HUES48 (cell line): ENCODE measurements around the gene TM7SF2.

Experiments
- H3K27ac ChIP-seq: one replicate; pipeline ENCODE4 v1.7.0; 2013; ENCODE audit warnings: low read depth, low read length, inconsistent platforms
- H3K27me3 ChIP-seq: 2 replicates; pipeline ENCODE4 v1.6.1; 2013; ENCODE audit warnings: mild to moderate bottlenecking, low read length; ENCODE audit not compliant: control insufficient read depth, insufficient read depth
- H3K36me3 ChIP-seq: 2 replicates; pipeline ENCODE4 v1.6.1; 2013; ENCODE audit warnings: low read length; ENCODE audit not compliant: control insufficient read depth, insufficient read depth
- H3K4me1 ChIP-seq: 2 replicates; pipeline ENCODE4 v1.6.1; 2013; ENCODE audit warnings: mild to moderate bottlenecking, low read length; ENCODE audit not compliant: control insufficient read depth, insufficient read depth
- H3K4me3 ChIP-seq: 2 replicates; pipeline ENCODE4 v1.5.1; 2013; ENCODE audit warnings: mild to moderate bottlenecking, low read depth, low read length
- H3K9ac ChIP-seq: 2 replicates; pipeline ENCODE4 v1.6.1; 2013; ENCODE audit warnings: mild to moderate bottlenecking, low read depth, low read length, moderate library complexity
- H3K9me3 ChIP-seq: 2 replicates; pipeline ENCODE4 v1.6.1; 2013; ENCODE audit warnings: low read length; ENCODE audit not compliant: control insufficient read depth, insufficient read depth

The TM7SF2 gene

DNA sequence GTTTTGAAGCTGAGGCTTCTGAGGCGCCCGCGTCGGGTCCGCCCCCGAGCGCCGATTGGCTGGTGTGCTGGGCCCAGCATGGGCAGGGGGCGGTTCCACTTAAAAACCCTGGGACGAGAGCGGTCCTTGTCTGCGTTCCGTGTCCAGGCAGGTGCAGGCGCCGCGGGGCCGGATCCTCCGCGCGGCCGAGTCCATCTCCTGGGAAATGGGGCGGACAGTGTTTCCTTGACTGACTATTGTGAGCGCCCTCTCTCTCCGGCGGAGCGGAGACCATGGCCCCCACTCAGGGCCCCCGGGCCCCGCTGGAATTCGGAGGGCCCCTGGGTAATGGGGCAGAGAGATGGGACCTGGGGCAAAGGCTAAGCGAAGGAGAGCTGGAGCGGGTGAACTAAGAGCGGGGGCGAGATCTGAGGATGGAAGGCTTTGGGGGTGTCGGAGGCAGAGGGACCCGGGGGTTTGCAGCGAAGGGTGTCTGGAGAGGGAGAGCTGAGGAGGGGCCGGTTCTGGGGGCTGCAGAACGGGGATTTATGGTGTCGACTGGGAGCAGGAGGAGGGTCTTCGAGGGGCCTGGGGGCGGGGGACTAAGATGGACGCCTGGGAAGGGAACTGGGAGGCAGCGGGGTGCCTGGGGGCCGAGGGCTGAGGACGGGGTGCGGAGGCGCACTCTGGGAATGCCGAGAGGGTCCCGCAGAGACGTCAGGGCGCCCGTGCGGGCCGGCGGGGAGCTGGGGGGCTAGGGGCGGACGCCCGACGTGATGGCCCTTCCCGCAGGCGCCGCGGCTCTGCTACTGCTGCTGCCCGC lies at the start of gene TM7SF2:
TM7SF2 (plus strand) TSS at position 129 of the 802 bp plus-strand sequence; CDS start at position 273, 144 bp downstream.
- Histone ChIP-seq H3K4me1 (peaks cover 18% of the 10 kb centered on the region), H3K9me3 (no peaks in the 10 kb centered on the region), H3K4me3 (peak within 1 kb of the TSS; percentile 82), H3K36me3 (peaks cover 34% of the 10 kb centered on the region), H3K27me3 (no peaks in the 10 kb centered on the region), H3K9ac (peak within 1 kb of the TSS; percentile 64), H3K27ac (peak within 1 kb of the TSS; percentile 69)

DNA sequence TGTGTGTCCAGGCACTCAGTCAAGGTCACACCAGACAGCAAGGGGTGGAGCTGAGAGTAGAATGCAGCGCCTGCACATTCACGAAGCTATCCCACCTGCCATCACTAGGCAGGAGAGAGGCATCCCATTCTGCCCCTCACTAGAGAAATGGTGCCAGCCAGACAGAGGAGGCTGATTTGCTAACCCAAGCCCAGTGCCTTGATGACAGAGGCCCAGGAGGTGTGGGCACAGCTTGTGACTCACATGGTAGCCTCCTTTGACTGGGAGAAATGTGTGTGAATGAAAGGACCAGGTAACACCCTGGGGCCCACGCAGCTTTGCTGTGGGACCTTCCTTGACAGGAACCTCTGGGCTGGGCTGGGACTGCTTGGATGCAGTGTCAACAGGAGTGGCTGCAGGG lies 48.1 kb upstream of the TM7SF2 start:
- Histone ChIP-seq H3K4me3 (no peak overlapping the region), H3K27me3 (no peaks in the 10 kb centered on the region), H3K4me1 (peaks cover 6% of the 10 kb centered on the region; the same call in 1 of the 2 replicates), H3K27ac (no peak overlapping the region), H3K9me3 (no peaks in the 10 kb centered on the region), H3K9ac (no peak overlapping the region), H3K36me3 (no peaks in the 10 kb centered on the region)

DNA sequence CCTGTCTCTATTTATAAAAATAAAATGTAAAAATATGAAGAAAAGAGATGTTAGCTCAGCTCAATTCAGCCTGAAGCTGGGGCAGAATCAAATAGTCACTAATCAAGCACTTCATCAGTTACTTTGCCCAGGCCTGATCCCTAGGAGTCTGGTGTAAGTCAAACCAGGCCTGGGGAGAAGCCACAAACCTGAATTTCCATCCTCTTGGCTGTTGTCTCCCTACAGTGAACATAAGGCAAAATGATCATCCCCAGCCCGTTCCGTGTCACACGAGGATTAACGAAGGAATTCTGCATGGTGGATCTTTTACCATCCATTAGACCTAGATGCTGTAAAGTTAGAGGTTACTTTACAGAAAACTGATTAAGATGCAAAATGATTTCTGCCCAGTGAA lies 46.8 kb upstream of the TM7SF2 start:
- H3K9ac ChIP-seq: no peak overlapping the region
- no peak overlapping the region for H3K4me3 ChIP-seq
- H3K27me3 ChIP-seq: no peaks in the 10 kb centered on the region
- no peaks in the 10 kb centered on the region for H3K9me3 ChIP-seq
- H3K36me3 ChIP-seq: no peaks in the 10 kb centered on the region
- no peak overlapping the region for H3K27ac ChIP-seq
- H3K4me1 ChIP-seq: peaks cover 6% of the 10 kb centered on the region; the same call in 1 of the 2 replicates

DNA sequence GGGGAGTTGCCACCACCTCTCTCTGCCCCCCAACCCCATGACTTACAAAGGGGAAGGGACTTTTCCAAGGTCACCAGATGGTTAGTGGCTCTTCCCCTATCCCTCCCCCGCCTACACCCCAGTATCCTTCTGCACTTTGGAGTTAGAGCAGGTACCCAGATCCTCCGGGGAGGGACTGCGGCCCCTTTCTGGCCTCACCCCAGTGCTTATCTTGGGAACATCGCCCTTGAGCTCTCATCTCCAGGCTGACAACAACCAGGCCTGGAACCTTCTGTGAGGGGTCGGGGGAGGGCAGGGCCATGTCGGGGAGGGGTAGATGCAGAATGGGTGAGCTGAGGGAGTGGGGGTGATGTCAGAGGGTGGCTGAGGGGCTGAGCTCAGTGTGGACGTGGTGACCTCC lies 45.8 kb upstream of the TM7SF2 start:
- H3K27ac ChIP-seq: no peak overlapping the region
- H3K9me3 ChIP-seq: no peaks in the 10 kb centered on the region
- H3K36me3 ChIP-seq: no peaks in the 10 kb centered on the region
- no peak overlapping the region for H3K4me3 ChIP-seq
- H3K9ac ChIP-seq: no peak overlapping the region
- H3K4me1 ChIP-seq: peaks cover 6% of the 10 kb centered on the region; the same call in 1 of the 2 replicates
- H3K27me3 ChIP-seq: no peaks in the 10 kb centered on the region

DNA sequence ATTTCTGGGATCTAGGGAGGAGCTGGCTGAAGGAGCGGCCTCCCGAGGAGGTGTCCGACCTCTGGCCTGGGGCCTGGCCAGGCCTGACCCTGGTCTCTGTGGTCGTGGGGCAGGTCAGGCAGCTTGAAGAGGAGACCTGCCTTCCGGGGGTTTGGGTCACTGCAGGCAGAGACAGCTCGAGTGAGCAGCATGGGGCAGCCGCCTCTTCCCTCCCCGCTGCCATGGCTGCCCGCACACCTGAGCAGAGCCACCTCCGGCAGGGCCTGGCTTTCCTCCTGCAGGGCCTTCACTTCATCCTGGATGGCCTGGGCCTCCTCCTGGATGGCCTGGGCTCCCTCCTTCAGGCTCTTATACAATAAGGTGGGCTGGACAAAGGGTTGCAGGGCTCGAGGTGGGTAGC lies 45.4 kb upstream of the TM7SF2 start:
- H3K4me1 ChIP-seq: peaks cover 6% of the 10 kb centered on the region; the same call in 1 of the 2 replicates
- no peak overlapping the region; the same call in 1 of the 2 replicates for H3K4me3 ChIP-seq
- no peaks in the 10 kb centered on the region for H3K27me3 ChIP-seq
- no peaks in the 10 kb centered on the region for H3K9me3 ChIP-seq
- H3K9ac ChIP-seq: 0 out of 2 replicates have a peak overlapping the region, but pooled peaks have one; percentile 4
- no peaks in the 10 kb centered on the region for H3K36me3 ChIP-seq
- H3K27ac ChIP-seq: peak overlapping the region; percentile 69

DNA sequence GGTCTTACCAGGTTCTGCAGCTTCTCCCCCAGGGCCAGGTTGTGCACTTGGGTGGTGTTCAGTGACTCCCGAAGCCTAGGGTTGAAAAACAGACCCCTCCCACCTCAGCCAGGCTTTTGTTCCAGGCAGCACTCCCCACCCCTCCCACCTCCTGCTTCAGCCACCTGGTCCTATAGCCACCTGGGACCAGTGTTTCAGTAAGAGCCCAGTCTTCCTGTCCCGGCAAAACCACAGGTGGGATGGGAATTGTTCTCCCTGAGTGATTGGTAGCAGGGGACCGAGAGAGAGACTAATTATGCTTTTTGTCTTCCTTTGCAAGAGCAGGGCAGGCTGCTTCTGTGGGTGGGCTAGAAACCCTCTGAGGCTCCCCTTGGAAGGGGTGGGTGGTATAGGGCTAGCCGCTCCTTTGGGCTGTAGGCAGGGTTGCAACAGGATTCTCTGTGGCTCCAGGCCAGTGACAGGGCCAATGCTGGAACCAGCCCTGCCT lies 44.8 kb upstream of the TM7SF2 start:
- Histone ChIP-seq H3K9ac (no peak overlapping the region), H3K27me3 (no peaks in the 10 kb centered on the region), H3K36me3 (no peaks in the 10 kb centered on the region), H3K4me1 (peaks cover 6% of the 10 kb centered on the region; the same call in 1 of the 2 replicates), H3K9me3 (no peaks in the 10 kb centered on the region), H3K4me3 (no peak overlapping the region; the same call in 1 of the 2 replicates), H3K27ac (peak overlapping the region; percentile 69)

DNA sequence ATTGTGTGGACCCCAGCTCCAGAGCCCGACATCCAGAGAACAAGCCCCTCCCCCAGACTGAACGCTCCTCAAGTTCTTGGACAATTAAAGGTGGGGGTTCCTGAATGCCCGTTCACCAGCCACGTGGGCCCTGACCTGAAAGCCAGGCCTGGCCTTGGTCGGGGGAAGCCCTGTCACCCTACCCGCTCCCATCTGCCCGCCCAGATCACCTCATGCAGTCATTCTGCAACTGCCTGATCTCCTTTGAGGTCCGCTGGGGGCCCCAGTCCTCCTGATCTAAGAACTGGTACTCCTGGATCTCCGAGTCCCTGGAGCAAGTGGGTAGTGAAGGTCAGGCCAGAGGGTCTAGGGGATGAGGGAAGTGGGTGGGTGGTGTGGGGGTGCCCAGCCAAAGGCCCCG lies 44.2 kb upstream of the TM7SF2 start:
- Histone ChIP-seq H3K27ac (peak overlapping the region; percentile 69), H3K27me3 (no peaks in the 10 kb centered on the region), H3K9ac (no peak overlapping the region), H3K4me3 (no peak overlapping the region), H3K4me1 (peaks cover 6% of the 10 kb centered on the region; the same call in 1 of the 2 replicates), H3K36me3 (no peaks in the 10 kb centered on the region), H3K9me3 (no peaks in the 10 kb centered on the region)

DNA sequence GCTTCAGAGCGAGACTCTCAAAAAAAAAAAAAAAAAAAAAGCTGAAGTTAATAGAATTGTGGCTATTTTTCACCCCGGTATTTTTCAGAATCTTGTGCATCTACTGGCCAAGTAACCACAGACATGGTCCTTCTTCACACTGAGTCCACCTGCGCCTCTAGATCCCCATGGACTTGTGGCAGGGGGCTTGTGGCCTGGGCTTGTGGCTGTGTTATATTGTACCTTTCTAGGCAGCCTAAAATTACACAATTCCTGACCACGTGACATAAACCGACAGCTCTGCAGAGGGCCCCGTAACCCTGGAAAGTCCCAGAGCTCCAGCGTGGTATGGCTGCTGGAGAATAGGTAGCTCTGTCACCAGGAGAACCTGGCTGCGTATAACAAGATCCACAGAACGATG lies 42.5 kb upstream of the TM7SF2 start:
- Histone ChIP-seq H3K4me1 (peaks cover 6% of the 10 kb centered on the region; the same call in 1 of the 2 replicates), H3K27ac (no peak overlapping the region), H3K9me3 (no peaks in the 10 kb centered on the region), H3K27me3 (no peaks in the 10 kb centered on the region), H3K9ac (no peak overlapping the region), H3K36me3 (no peaks in the 10 kb centered on the region), H3K4me3 (no peak overlapping the region)

DNA sequence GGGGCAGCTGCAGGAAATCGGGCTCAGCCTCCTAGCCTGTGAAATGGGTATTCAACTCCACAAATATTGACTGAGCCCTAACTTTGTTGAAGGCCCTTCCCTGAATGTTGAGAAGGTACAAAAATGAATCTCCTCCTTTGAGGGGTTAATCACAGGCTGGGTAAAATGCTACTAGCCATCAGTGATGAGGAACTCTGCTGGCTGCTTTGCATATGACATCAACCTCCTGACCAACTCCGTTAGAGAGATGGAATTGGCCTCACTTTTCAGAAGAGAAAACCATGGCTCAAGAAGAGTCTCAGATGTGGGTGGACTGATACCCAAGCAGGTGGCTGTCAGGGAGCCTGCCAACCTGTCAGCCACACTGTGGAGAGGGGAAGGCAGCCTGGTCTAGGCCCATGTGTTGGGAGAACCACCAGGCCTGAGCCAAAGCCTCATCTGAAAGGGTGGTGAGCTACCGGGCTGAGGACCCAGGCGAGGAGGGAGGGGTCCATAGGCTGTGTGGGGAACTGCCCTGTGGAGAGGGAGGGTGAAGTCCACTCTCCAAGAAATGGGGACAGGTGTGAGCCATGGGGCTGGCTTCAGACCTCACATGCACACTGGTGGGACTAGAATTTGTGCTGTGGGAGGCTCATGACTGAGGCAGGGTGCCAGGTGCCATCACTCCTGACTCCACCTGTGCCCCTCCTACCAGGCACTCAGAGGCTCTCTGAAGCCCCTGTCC lies 39.6 kb upstream of the TM7SF2 start:
- Histone ChIP-seq H3K27ac (no peak overlapping the region), H3K9me3 (no peaks in the 10 kb centered on the region), H3K36me3 (peaks cover 14% of the 10 kb centered on the region), H3K4me1 (no peaks in the 10 kb centered on the region; the same call in 1 of the 2 replicates), H3K4me3 (no peak overlapping the region), H3K9ac (no peak overlapping the region), H3K27me3 (no peaks in the 10 kb centered on the region)

DNA sequence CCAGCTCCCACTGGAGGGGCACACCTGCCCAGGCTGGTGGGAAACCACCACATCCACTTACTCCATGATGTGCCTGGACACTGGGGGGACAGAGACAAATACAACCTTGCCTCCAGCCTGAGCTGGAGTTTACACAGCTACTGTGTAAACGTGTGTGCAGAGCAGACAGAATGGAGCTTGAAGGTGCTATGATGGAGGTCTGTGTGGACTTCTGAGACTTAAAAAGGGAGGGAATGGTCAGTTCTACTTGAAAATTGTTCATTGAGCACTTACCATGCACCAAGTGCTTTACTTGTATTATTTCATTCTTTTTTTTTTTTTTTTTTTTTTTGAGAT lies 39.1 kb upstream of the TM7SF2 start:
- no peaks in the 10 kb centered on the region for H3K27me3 ChIP-seq
- H3K9me3 ChIP-seq: no peaks in the 10 kb centered on the region
- H3K36me3 ChIP-seq: peaks cover 19% of the 10 kb centered on the region
- H3K9ac ChIP-seq: no peak overlapping the region
- H3K27ac ChIP-seq: no peak overlapping the region
- no peaks in the 10 kb centered on the region; the same call in 1 of the 2 replicates for H3K4me1 ChIP-seq
- H3K4me3 ChIP-seq: no peak overlapping the region

DNA sequence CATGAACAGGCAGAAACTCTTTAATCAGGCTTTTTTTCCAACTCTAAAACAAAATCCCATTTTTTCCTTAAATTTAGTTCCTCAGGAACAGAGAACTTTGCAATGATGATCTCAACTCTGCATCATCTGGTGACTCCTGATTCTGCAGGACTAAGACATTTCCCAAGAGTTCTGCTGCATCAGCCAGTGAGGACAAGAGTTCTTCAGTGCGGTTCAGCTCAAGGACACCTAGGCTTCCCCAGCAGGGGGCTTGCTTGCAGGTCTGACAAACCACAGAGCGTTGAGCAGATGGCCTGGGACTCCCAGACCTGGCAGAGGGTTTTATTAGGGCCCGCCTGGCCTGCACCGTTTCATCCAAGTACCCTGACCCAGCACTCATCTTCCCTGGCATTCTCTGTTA lies 34.2 kb upstream of the TM7SF2 start:
- Histone ChIP-seq H3K27ac (no peak overlapping the region), H3K36me3 (peaks cover 57% of the 10 kb centered on the region), H3K27me3 (no peaks in the 10 kb centered on the region), H3K4me1 (no peaks in the 10 kb centered on the region), H3K9me3 (no peaks in the 10 kb centered on the region), H3K9ac (no peak overlapping the region), H3K4me3 (no peak overlapping the region)
